Panc1 (cell line): ENCODE measurements around the gene SLC35A4.

Source experiments
- POLR2AphosphoS5 ChIP-seq: IDR thresholded peaks from 2 replicates; pipeline ENCODE4 v1.6.1; 2012; ENCODE audit warnings: mild to moderate bottlenecking, low read depth, low read length, moderate library complexity
- TCF7L2 ChIP-seq: IDR thresholded peaks from 2 replicates; pipeline ENCODE4 v1.6.1; 2011; ENCODE audit warnings: mild to moderate bottlenecking, low read depth, low read length, inconsistent platforms
- TF ChIP-seq, protein P1 (sequence below): fragments of 450-650 bp; IDR thresholded peaks from 2 replicates; pipeline ENCODE4 v1.5.1; 2017; ENCODE audit warnings: mild to moderate bottlenecking
- TF ChIP-seq, protein P2 (sequence below), 2 experiments: IDR thresholded peaks; 2 replicates each; pipeline ENCODE4 v1.6.1; 2011 to 2012; ENCODE audit warnings: low read depth in 2 of 2, control low read depth in 1 of 2, low read length in 1 of 2, mild to moderate bottlenecking in 1 of 2, moderate library complexity in 1 of 2; ENCODE audit not compliant: insufficient read depth in 1 of 2

DNA sequence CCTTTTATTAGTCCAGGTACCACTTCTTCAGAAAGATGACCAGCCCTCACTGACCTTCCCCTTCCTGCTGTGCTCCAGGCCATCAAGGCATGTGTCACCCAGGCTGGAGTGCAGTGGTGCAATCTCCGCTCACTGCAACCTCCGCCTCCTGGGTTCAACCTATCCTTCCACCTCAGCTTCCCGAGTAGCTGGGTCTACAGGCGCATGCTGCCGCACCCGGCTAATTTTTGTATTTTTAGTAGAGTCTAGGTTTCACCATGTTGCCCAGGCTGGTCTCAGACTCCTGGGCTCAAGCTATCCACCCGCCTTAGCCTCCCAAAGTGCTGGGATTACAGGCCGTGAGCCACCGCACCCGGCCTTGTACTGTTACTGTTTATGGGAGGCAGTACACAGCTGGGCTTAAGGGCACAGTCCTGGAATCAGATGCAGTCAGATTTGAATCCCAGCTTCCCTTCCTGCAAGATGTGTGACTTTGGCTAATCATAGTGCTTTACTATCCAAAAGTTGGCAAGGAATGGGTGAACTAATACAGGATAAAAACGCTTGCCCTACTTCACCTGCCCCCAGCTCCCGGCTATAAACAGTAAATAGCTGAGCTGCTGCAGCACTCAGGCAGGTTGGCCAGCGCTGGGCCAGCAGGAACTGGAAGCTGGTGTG lies 17.6 kb upstream of the SLC35A4 start:
- TF ChIP-seq, protein P1, sequence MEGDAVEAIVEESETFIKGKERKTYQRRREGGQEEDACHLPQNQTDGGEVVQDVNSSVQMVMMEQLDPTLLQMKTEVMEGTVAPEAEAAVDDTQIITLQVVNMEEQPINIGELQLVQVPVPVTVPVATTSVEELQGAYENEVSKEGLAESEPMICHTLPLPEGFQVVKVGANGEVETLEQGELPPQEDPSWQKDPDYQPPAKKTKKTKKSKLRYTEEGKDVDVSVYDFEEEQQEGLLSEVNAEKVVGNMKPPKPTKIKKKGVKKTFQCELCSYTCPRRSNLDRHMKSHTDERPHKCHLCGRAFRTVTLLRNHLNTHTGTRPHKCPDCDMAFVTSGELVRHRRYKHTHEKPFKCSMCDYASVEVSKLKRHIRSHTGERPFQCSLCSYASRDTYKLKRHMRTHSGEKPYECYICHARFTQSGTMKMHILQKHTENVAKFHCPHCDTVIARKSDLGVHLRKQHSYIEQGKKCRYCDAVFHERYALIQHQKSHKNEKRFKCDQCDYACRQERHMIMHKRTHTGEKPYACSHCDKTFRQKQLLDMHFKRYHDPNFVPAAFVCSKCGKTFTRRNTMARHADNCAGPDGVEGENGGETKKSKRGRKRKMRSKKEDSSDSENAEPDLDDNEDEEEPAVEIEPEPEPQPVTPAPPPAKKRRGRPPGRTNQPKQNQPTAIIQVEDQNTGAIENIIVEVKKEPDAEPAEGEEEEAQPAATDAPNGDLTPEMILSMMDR, result no peak
- TF ChIP-seq TCF7L2, result no peak
- TF ChIP-seq POLR2AphosphoS5, result no peak
- TF ChIP-seq, protein P2, sequence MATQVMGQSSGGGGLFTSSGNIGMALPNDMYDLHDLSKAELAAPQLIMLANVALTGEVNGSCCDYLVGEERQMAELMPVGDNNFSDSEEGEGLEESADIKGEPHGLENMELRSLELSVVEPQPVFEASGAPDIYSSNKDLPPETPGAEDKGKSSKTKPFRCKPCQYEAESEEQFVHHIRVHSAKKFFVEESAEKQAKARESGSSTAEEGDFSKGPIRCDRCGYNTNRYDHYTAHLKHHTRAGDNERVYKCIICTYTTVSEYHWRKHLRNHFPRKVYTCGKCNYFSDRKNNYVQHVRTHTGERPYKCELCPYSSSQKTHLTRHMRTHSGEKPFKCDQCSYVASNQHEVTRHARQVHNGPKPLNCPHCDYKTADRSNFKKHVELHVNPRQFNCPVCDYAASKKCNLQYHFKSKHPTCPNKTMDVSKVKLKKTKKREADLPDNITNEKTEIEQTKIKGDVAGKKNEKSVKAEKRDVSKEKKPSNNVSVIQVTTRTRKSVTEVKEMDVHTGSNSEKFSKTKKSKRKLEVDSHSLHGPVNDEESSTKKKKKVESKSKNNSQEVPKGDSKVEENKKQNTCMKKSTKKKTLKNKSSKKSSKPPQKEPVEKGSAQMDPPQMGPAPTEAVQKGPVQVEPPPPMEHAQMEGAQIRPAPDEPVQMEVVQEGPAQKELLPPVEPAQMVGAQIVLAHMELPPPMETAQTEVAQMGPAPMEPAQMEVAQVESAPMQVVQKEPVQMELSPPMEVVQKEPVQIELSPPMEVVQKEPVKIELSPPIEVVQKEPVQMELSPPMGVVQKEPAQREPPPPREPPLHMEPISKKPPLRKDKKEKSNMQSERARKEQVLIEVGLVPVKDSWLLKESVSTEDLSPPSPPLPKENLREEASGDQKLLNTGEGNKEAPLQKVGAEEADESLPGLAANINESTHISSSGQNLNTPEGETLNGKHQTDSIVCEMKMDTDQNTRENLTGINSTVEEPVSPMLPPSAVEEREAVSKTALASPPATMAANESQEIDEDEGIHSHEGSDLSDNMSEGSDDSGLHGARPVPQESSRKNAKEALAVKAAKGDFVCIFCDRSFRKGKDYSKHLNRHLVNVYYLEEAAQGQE (IDR thresholded peaks at IDR 0.05; ENCODE audit: insufficient read depth in 1 of 2, low read depth in 2 of 2, low read length in 1 of 2), result no peak
